GM12891 (cell line): ENCODE data around the gene PARD6B.
"Not testable (repeated sequence)": the region's sequence is repeated elsewhere in the genome, so short reads cannot be mapped to it uniquely, and the experiment has no call there.

ENCODE experiments used
- POLR2A ChIP-seq: IDR thresholded peaks from 2 replicates; pipeline ENCODE4 v1.6.1; 2011; ENCODE audit warnings: low read depth, low read length, control low read depth
- POLR2AphosphoS5 ChIP-seq: IDR thresholded peaks from 2 replicates; pipeline ENCODE4 v1.6.1; 2011; ENCODE audit warnings: low read depth, low read length, control low read depth

DNA sequence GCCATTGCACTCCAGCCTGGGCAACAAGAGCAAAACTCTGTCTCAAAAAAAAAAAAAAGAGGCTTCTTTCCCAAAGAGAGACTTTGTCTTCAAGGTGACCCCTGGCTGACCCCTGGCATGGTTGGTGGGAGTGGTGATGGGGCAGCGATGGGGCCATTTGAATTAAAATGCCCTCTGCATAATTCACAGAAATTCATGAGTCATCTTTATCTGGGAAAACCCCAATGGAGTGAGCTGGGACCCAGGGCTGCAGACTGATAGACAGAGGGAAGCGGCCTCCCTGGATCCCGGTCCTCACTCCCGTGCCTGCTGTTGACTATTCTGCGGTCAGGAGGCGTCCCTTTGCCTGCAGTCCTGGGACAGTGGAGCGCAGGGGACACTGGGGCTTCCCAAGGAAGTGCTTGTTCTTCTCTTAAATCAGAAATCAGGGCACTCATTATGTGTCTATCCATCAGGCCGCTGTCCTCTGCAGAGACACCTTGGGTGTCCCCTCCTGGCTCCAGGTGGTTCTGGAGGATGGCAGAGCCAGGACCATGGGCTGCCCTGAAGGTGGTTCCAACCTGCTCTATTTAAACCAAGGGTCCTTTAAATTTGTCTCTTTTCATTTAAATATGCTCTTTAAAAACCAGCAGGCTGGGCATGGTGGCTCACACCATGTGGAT is 40.2 kb downstream of the PARD6B start:
- not testable (repeated sequence) for TF ChIP-seq POLR2AphosphoS5, POLR2A
